K562 (cell line): ENCODE results near the gene LRRC8C. TPM values are rescaled to one million over a fixed set of nuclear protein-coding genes. Genes with fewer than 3 reads are reported as not detected.

ENCODE experiments used
- ATAC-seq: fragments of 200-7000 bp; cut with Tn5 transposase; 3 replicates; pipeline ENCODE4 v1.9.1; 2020; ENCODE audit warnings: moderate library complexity
- BruUV-seq: library from RNA; stranded (reverse); fragments of 400-500 nt; replicated peaks from 2 replicates; lab custom pipeline; 2021; lab: Mats Ljungman, UMichigan
- CTCF ChIA-PET: fragments of 300-600 bp; formaldehyde crosslinking; extraction: SDS; loops from one replicate; lab custom pipeline; 2021; ENCODE audit warnings: low intra/inter-chr PET ratio; lab: Yijun Ruan, JAX
- POLR2A ChIA-PET: fragments of 300-600, 350-650 bp; sonication (Branson Sonifier 250); formaldehyde crosslinking; extraction: SDS; loops from one replicate; lab custom pipeline; 2021; ENCODE audit warnings: antibody characterized with exemption, inconsistent platforms; lab: Yijun Ruan, JAX
- DNase-seq, 4 experiments: peaks; one replicate each; pipeline versions ENCODE4 v3.0.0 to v3.0.0-alpha.2; 2011 to 2018; ENCODE audit warnings: low spot score in 3 of 4, mixed read lengths in 3 of 4; ENCODE audit errors: extremely low read depth in 1 of 4
- FAIRE-seq: peaks from 2 replicates; lab custom pipeline; 2011; peaks lifted over from hg19 to GRCh38; lab: Jason Lieb, UNC
- H2AFZ ChIP-seq: 2 replicates; pipeline ENCODE4 v1.6.0; 2011; ENCODE audit warnings: low read depth, low read length, control low read depth, inconsistent platforms
- H3K27ac ChIP-seq: fragments of 200-600 bp; 3 replicates; pipeline ENCODE4 v1.8.0; 2011; ENCODE audit warnings: low read depth, mild to moderate bottlenecking, control low read depth, inconsistent platforms, low read length, moderate library complexity, mixed read lengths; ENCODE audit errors: extremely low read depth
- H3K27me3 ChIP-seq, 2 experiments: fragments of 300-600 bp in 1 of 2; 2 replicates in 1 of 2; 3 replicates in 1 of 2; pipeline versions ENCODE4 v1.6.0 to v1.8.0; 2011; ENCODE audit warnings: inconsistent platforms in 2 of 2, low read length in 2 of 2, mild to moderate bottlenecking in 1 of 2, mixed read lengths in 1 of 2, moderate library complexity in 1 of 2; ENCODE audit not compliant: control insufficient read depth in 2 of 2, insufficient read depth in 2 of 2
- H3K36me3 ChIP-seq: fragments of 300-600 bp; 3 replicates; pipeline ENCODE4 v1.8.0; 2011; ENCODE audit warnings: mild to moderate bottlenecking, low read length, inconsistent platforms; ENCODE audit not compliant: control insufficient read depth, insufficient read depth
- H3K4me1 ChIP-seq, 2 experiments: fragments of 200-600 bp in 1 of 2; replicated peaks in 1 of 2; 2 replicates in 1 of 2; 3 replicates in 1 of 2; pipeline versions ENCODE4 v1.5.1 to v1.8.0; 2011; ENCODE audit warnings: inconsistent platforms in 2 of 2, low read length in 2 of 2, mild to moderate bottlenecking in 1 of 2, mixed read lengths in 1 of 2, moderate library complexity in 1 of 2; ENCODE audit not compliant: control insufficient read depth in 2 of 2, insufficient read depth in 2 of 2
- H3K4me2 ChIP-seq: 2 replicates; pipeline ENCODE4 v1.6.1; 2011; ENCODE audit warnings: low read length, control low read depth, inconsistent platforms, mixed read lengths; ENCODE audit not compliant: insufficient read depth
- H3K4me3 ChIP-seq: fragments of 200-600 bp; sonication (generic), shearing (Covaris generic); 2 replicates; pipeline ENCODE4 v1.5.1; 2016; ENCODE audit warnings: control low read depth, inconsistent platforms
- H3K79me2 ChIP-seq: fragments of 200-600 bp; 3 replicates; pipeline ENCODE4 v1.8.0; 2011; ENCODE audit warnings: low read length, inconsistent platforms; ENCODE audit not compliant: control insufficient read depth, insufficient read depth
- H3K9ac ChIP-seq, 2 experiments: 2 replicates each; pipeline versions ENCODE4 v1.6.0 to v1.6.1; 2011; ENCODE audit warnings: low read depth in 2 of 2, low read length in 2 of 2, control low read depth in 1 of 2, inconsistent platforms in 1 of 2, mild to moderate bottlenecking in 1 of 2, mixed read lengths in 1 of 2; ENCODE audit not compliant: insufficient read depth in 1 of 2
- H3K9me1 ChIP-seq: one replicate; pipeline ENCODE4 v1.6.0; 2011; ENCODE audit warnings: inconsistent platforms, mild to moderate bottlenecking, low read length, moderate library complexity; ENCODE audit not compliant: control insufficient read depth, insufficient read depth
- H3K9me3 ChIP-seq: replicated peaks from 2 replicates; pipeline ENCODE4 v1.5.1; 2011; ENCODE audit warnings: low read depth, low read length, inconsistent platforms; ENCODE audit not compliant: control insufficient read depth, insufficient read depth
- H4K20me1 ChIP-seq: replicated peaks from 2 replicates; pipeline ENCODE4 v1.6.1; 2011; ENCODE audit warnings: low read length, inconsistent platforms, mixed read lengths; ENCODE audit not compliant: control insufficient read depth, insufficient read depth
- EP400 ChIP-seq: fragments of 450-650 bp; IDR thresholded peaks from 2 replicates; pipeline ENCODE4 v1.6.1; 2017; ENCODE audit warnings: antibody characterized with exemption, mild to moderate bottlenecking, moderate library complexity
- MXI1 ChIP-seq: IDR thresholded peaks from 2 replicates; pipeline ENCODE4 v1.6.1; 2011; ENCODE audit warnings: low read depth, mild to moderate bottlenecking, improper control_type of control experiment, low read length
- SMARCB1 ChIP-seq: IDR thresholded peaks from 2 replicates; pipeline ENCODE4 v1.6.1; 2011; ENCODE audit warnings: improper control_type of control experiment, low read depth; ENCODE audit not compliant: insufficient read length
- WHSC1 ChIP-seq: IDR thresholded peaks from one replicate; pipeline ENCODE4 v1.6.1; 2012; ENCODE audit warnings: low read length, control low read depth, inconsistent platforms
- ZKSCAN1 ChIP-seq: fragments of 150-350 bp; IDR thresholded peaks from 2 replicates; pipeline ENCODE4 v1.6.1; 2016; ENCODE audit warnings: low read depth, low read length
- ZNF316 ChIP-seq: fragments of 450-650 bp; IDR thresholded peaks from 2 replicates; pipeline ENCODE4 v1.6.1; 2016
- WGBS: fragments of 100-300 bp; shearing (Covaris generic); methylation state at CpG from one replicate; pipeline ENCODE4 v1.1.6; 2016; ENCODE audit warnings: low coverage, mixed read lengths; ENCODE audit not compliant: insufficient coverage; ENCODE audit errors: missing lambda C conversion rate; 5-methylcytosine and 5-hydroxymethylcytosine counted together
- in situ Hi-C: fragments of 300-500 bp; cut with MboI; formaldehyde crosslinking; loops from 4 replicates; pipeline ENCODE4 v1.15.0; 2018; ENCODE audit warnings: inconsistent platforms, mixed read lengths
- intact Hi-C: fragments of 100-400 bp; cut with micrococcal nuclease; formaldehyde crosslinking; loops from 2 replicates; pipeline ENCODE4 v1.14.2; 2022
- polyA plus RNA-seq, 8 experiments: library from polyadenylated mRNA; depleted of rRNA in 4 of 8; stranded (reverse) in 5 of 8; unstranded in 3 of 8; fragments of >200 nt; fragmentation: Nextera tagmentation in 2 of 8; fragmentation: Illumina TruSeq in 1 of 8; extraction: Ambion mirVana in 2 of 8; extraction: Trizol in 1 of 8; gene quantifications; 2 replicates each; pipeline versions ENCODE4 v1.2.1 to v1.2.3, GENCODE V29; 2011 to 2014; ENCODE audit warnings: inconsistent platforms in 1 of 8, missing spikeins in 1 of 8
- total RNA-seq, 7 experiments: library from RNA; depleted of rRNA in 6 of 7; stranded (reverse); fragments of >200 nt in 6 of 7; fragmentation: Illumina TruSeq in 2 of 7; extraction: Trizol in 2 of 7; gene quantifications; 2 replicates each; pipeline versions ENCODE4 v1.2.1 to v1.2.3, GENCODE V29; 2011 to 2021; ENCODE audit warnings: low replicate concordance in 1 of 7
- TF ChIP-seq, protein P1 (sequence below): fragments of 450-650 bp; formaldehyde crosslinking; IDR thresholded peaks from 2 replicates; pipeline ENCODE4 v1.4.0; 2020; ENCODE audit warnings: mild to moderate bottlenecking

Gene LRRC8C
- total and polyA plus RNA-seq, 9 of the 15 experiments (the other 6 are each of a cell fraction or from before 2014, with no cell fraction given) = 1.00 to 12.5 (median 4.5) TPM

DNA sequence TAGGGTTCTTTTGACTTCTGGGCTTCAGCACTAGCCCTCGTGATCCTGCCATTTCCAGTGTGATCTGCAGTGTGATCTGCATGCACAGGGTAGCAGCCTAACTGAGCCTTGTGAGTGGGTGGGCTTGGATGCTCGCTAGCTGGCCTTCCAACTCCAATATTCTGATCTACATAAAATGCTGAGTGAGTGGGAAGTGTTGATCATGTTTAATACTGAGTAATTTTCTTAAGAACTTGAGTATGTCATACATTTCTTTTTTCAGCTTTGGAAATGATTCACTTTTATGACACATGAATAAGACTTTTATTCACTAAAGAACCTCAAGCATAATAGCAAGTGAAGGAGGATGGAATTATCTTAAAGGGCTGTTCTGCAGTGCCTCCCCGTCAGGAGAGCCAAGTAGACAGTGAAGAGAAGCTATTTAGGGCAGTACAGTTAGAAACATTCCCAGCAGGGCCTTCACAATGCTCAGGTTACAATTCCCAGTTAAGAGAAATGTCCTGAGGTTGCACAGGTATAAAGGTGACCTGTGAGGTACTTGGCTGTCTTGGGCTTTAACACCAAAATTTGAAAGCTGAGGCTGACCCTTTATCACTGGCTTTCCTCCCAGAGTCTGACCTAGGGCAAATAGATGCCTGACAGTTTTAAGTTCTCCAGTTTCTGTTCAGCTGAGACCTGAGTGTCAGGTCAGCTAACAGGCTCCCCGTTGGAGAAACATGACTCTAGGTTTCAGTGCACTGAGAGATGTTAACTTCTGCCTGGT lies 29.1 kb upstream of the LRRC8C start:
- CTCF ChIA-PET = no interaction called here
- Histone ChIP-seq H3K36me3 (no peaks in the 10 kb centered on the region), H4K20me1 (no peaks in the 10 kb centered on the region; the same call in 1 of the 2 replicates), H3K79me2 (no peaks in the 10 kb centered on the region), H3K4me1 (peaks cover under 1 to 12% of the 10 kb centered on the region in 2 experiments), H3K4me3 (no peak overlapping the region), H3K27ac (no peak overlapping the region), H3K4me2 (no peak overlapping the region), H3K9ac (0 out of 4 replicates have a peak overlapping the region, but pooled peaks of 1 of the 2 experiments have one; percentile 4), H3K9me3 (no peaks in the 10 kb centered on the region), H2AFZ (no peak overlapping the region), H3K9me1 (no peaks in the 10 kb centered on the region), H3K27me3 (no peaks in the 10 kb centered on the region)
- FAIRE-seq (no peak), ATAC-seq (no peak; the same call in 2 of the 3 replicates), DNase-seq (no peak)
- 40% methylated on average over 4 of the region's 4 CpGs for WGBS
- in situ Hi-C loops = loop anchor here (5.0 kb wide), 1 partner anchor 127 kb away; no protein-coding TSS in a partner anchor
- no TSS peak for BruUV-seq
- TF ChIP-seq, protein P1, sequence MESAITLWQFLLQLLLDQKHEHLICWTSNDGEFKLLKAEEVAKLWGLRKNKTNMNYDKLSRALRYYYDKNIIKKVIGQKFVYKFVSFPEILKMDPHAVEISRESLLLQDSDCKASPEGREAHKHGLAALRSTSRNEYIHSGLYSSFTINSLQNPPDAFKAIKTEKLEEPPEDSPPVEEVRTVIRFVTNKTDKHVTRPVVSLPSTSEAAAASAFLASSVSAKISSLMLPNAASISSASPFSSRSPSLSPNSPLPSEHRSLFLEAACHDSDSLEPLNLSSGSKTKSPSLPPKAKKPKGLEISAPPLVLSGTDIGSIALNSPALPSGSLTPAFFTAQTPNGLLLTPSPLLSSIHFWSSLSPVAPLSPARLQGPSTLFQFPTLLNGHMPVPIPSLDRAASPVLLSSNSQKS = no peak
- TF ChIP-seq ZNF316 = peak; percentile 27; the same call in 1 of the 2 replicates
- POLR2A ChIA-PET = interaction anchor here (1.2 to 2.7 kb wide), 4 partner anchors 8 to 29 kb away, joined by 4 to 8 read pairs (median 4); partner anchors contain the start of gene LRRC8C
- intact Hi-C loops = no loop called here

DNA sequence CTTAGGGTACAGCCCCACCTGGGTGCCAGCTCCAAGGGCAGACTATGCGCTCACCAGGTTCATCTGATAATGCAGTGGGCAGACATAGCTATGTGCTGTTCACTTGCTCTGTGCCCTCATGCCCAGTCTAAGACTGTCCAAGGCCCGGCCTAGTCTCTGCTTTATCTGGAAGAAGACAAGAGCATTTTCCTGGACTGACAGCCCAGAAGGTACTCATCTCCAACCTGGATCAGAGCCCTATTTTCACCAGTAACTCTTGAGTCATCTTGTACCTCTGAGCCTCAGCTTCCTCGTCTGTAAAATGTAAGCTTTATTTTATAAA lies 28.5 kb upstream of the LRRC8C start:
- H3K4me3 ChIP-seq = no peak overlapping the region
- no peak overlapping the region for H3K27ac ChIP-seq
- H4K20me1 ChIP-seq = no peaks in the 10 kb centered on the region; the same call in 1 of the 2 replicates
- ATAC-seq (no peak), FAIRE-seq (no peak), DNase-seq (no peak)
- WGBS = 46% methylated on average over 3 of the region's 3 CpGs
- TF ChIP-seq MXI1 = no peak
- TF ChIP-seq ZKSCAN1 = no peak
- TF ChIP-seq WHSC1 = no peak
- TF ChIP-seq EP400 = no peak
- TF ChIP-seq SMARCB1 = no peak
- H3K4me1 ChIP-seq = peaks cover 5 to 12% of the 10 kb centered on the region in 2 experiments
- H3K36me3 ChIP-seq = no peaks in the 10 kb centered on the region
- H3K27me3 ChIP-seq = no peaks in the 10 kb centered on the region
- intact Hi-C loops (no loop called here), in situ Hi-C loops (loop anchor here (5.0 kb wide), 1 partner anchor 127 kb away; no protein-coding TSS in a partner anchor)
- CTCF ChIA-PET = no interaction called here
- no peaks in the 10 kb centered on the region for H3K79me2 ChIP-seq
- BruUV-seq = no TSS peak
- POLR2A ChIA-PET = interaction anchor here (1.0 to 1.9 kb wide), 4 partner anchors 9 to 138 kb away, joined by 3 to 5 read pairs (median 4); partner anchors contain the start of gene LRRC8C
- no peak overlapping the region for H3K4me2 ChIP-seq
- no peak overlapping the region for H3K9ac ChIP-seq
- no peaks in the 10 kb centered on the region for H3K9me1 ChIP-seq
- no peaks in the 10 kb centered on the region for H3K9me3 ChIP-seq
- no peak overlapping the region for H2AFZ ChIP-seq
